Common myeloid progenitor, CD34-positive (primary cell): ENCODE measurements around the gene CPNE4.

ENCODE experiments used
- CTCF ChIA-PET: fragments of 350-600 bp; sonication (Branson Sonifier 250); formaldehyde crosslinking; loops from one replicate; lab custom pipeline; 2021; ENCODE audit warnings: antibody characterized with exemption; lab: Charles Lee
- POLR2A ChIA-PET: fragments of 350-600 bp; sonication (Branson Sonifier 250); formaldehyde crosslinking; loops from one replicate; lab custom pipeline; 2021; ENCODE audit warnings: antibody characterized with exemption; lab: Charles Lee
- DNase-seq, 3 donors: peaks; one replicate each; pipeline versions ENCODE4 v3.0.0 to v3.0.0-alpha.2; 2013
- H3K27ac ChIP-seq, 2 experiments: 1 replicate in 1 of 2; 2 replicates in 1 of 2; pipeline ENCODE4 v1.7.0; 2013; ENCODE audit warnings: inconsistent platforms in 2 of 2, low read length in 2 of 2, mild to moderate bottlenecking in 2 of 2, low read depth in 1 of 2, moderate library complexity in 1 of 2; ENCODE audit not compliant: severe bottlenecking in 2 of 2, insufficient read depth in 1 of 2, poor library complexity in 1 of 2
- H3K27me3 ChIP-seq, 5 experiments: replicated peaks in 2 of 5; 1 replicate in 3 of 5; 2 replicates in 2 of 5; pipeline versions ENCODE4 v1.6.1 to v1.7.0; 2013; ENCODE audit warnings: low read length in 4 of 5, mild to moderate bottlenecking in 2 of 5, moderate library complexity in 2 of 5, inconsistent platforms in 1 of 5; ENCODE audit not compliant: insufficient read depth in 5 of 5, control insufficient read depth in 4 of 5
- H3K36me3 ChIP-seq, 4 experiments: 1 replicate in 2 of 4; 2 replicates in 2 of 4; pipeline versions ENCODE4 v1.6.1 to v1.7.0; 2013; ENCODE audit warnings: low read length in 3 of 4, control low read depth in 1 of 4, mild to moderate bottlenecking in 1 of 4; ENCODE audit not compliant: control insufficient read depth in 4 of 4, insufficient read depth in 4 of 4
- H3K4me1 ChIP-seq, 4 experiments: 1 replicate in 3 of 4; 2 replicates in 1 of 4; pipeline versions ENCODE4 v1.6.1 to v1.7.1; 2013; ENCODE audit warnings: low read length in 3 of 4, mild to moderate bottlenecking in 3 of 4, control low read depth in 1 of 4, inconsistent platforms in 1 of 4, moderate library complexity in 1 of 4; ENCODE audit not compliant: control insufficient read depth in 4 of 4, insufficient read depth in 4 of 4; ENCODE audit errors: control extremely low read depth in 1 of 4
- H3K4me3 ChIP-seq, 7 experiments: 1 replicate in 4 of 7; 2 replicates in 3 of 7; pipeline versions ENCODE4 v1.5.1 to v1.7.0; 2013; ENCODE audit warnings: mild to moderate bottlenecking in 7 of 7, low read length in 6 of 7, moderate library complexity in 6 of 7, inconsistent platforms in 2 of 7, low read depth in 2 of 7, control low read depth in 1 of 7; ENCODE audit not compliant: insufficient read depth in 4 of 7, control insufficient read depth in 1 of 7; ENCODE audit errors: extremely low read depth in 1 of 7
- H3K9me3 ChIP-seq, 5 experiments: 1 replicate in 4 of 5; 2 replicates in 1 of 5; pipeline versions ENCODE4 v1.6.1 to v1.7.1; 2013; ENCODE audit warnings: low read length in 4 of 5, mild to moderate bottlenecking in 2 of 5, inconsistent platforms in 1 of 5, low read depth in 1 of 5, moderate library complexity in 1 of 5; ENCODE audit not compliant: control insufficient read depth in 4 of 5, insufficient read depth in 2 of 5; ENCODE audit errors: control extremely low read depth in 1 of 5
- WGBS: methylation state at CpG from one replicate; pipeline ENCODE4 v1.1.5; 2013; ENCODE audit not compliant: insufficient coverage; 5-methylcytosine and 5-hydroxymethylcytosine counted together

The CPNE4 gene

GRCh38 chr3:131995891-131996290 lies 38.9 kb downstream of the CPNE4 start:
- CTCF ChIA-PET: no interaction called here
- WGBS: no CpG with 5 or more reads among the region's 3 CpGs
- Histone ChIP-seq H3K27ac (no peak overlapping the region), H3K4me1 (no peaks in the 10 kb centered on the region), H3K4me3 (no peak overlapping the region), H3K27me3 (peaks cover 0 to 2% (median 0%) of the 10 kb centered on the region in 5 experiments), H3K36me3 (no peaks in the 10 kb centered on the region), H3K9me3 (peaks cover 0 to 6% (median 2%) of the 10 kb centered on the region in 5 experiments)
- no peak for DNase-seq
- POLR2A ChIA-PET: no interaction called here

GRCh38 chr3:131989318-131989717 lies 45.5 kb downstream of the CPNE4 start:
- DNase-seq: no peak
- CTCF ChIA-PET: no interaction called here
- Histone ChIP-seq H3K27me3 (peaks cover 0 to 2% (median 0%) of the 10 kb centered on the region in 5 experiments), H3K9me3 (peaks cover 0 to 6% (median 3%) of the 10 kb centered on the region in 5 experiments), H3K4me3 (no peak overlapping the region), H3K36me3 (no peaks in the 10 kb centered on the region), H3K27ac (no peak overlapping the region), H3K4me1 (no peaks in the 10 kb centered on the region)
- WGBS: no CpG with 5 or more reads among the region's 3 CpGs
- POLR2A ChIA-PET: no interaction called here

- H3K27me3 ChIP-seq: no peaks in the 10 kb centered on the region
- H3K36me3 ChIP-seq: no peaks in the 10 kb centered on the region
- no peak overlapping the region for H3K27ac ChIP-seq
- ChIA-PET POLR2A (no interaction called here), CTCF (no interaction called here)
- H3K9me3 ChIP-seq: peaks cover 0 to 6% (median 3%) of the 10 kb centered on the region in 5 experiments
- 95% methylated on average over 3 of the region's 3 CpGs for WGBS
- no peak for DNase-seq
- no peak overlapping the region for H3K4me3 ChIP-seq
- no peaks in the 10 kb centered on the region for H3K4me1 ChIP-seq
Measured at GRCh38 chr3:131988209-131988608, 46.6 kb downstream of the CPNE4 start.

- no peaks in the 10 kb centered on the region for H3K27me3 ChIP-seq
- H3K4me1 ChIP-seq: no peaks in the 10 kb centered on the region
- H3K4me3 ChIP-seq: no peak overlapping the region
- H3K27ac ChIP-seq: no peak overlapping the region
- H3K36me3 ChIP-seq: no peaks in the 10 kb centered on the region
- DNase-seq: no peak
- CTCF ChIA-PET: no interaction called here
- H3K9me3 ChIP-seq: peaks cover 0 to 2% (median 0%) of the 10 kb centered on the region in 5 experiments
- 100% methylated on average over 1 of the region's 1 CpG for WGBS
- POLR2A ChIA-PET: no interaction called here
Measured at GRCh38 chr3:131983689-131984088, 51.1 kb downstream of the CPNE4 start.

- Histone ChIP-seq H3K4me1 (no peaks in the 10 kb centered on the region), H3K27me3 (no peaks in the 10 kb centered on the region), H3K27ac (no peak overlapping the region), H3K9me3 (peaks cover 0 to 2% (median 0%) of the 10 kb centered on the region in 5 experiments), H3K4me3 (no peak overlapping the region), H3K36me3 (no peaks in the 10 kb centered on the region)
- no peak for DNase-seq
- ChIA-PET POLR2A (no interaction called here), CTCF (interaction anchor here (0.9 kb wide), 1 partner anchor 16 kb away, joined by 3 read pairs; no protein-coding TSS in a partner anchor)
- WGBS: 100% methylated on average over 5 of the region's 7 CpGs
Measured at GRCh38 chr3:131981323-131981722, 53.5 kb downstream of the CPNE4 start.

DNA sequence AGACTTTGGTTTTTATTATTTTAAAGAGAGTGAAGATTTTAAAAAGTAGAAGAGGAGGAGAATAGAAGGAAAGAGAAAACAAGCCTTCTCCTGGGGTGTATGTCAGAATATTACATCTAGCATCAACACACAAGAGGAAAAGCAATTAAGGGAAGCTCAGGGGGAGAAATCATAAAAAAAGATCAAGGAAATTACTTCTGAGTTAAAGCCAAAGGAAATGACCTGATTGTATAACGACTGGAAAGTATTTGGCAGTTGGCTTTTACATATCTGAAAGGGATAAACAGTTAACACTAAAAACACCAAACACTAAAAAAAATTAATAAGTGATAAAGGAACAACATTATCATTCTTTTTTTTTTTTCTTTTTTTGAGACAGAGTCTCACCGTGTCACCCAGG lies 58.4 kb downstream of the CPNE4 start:
- ChIA-PET CTCF (no interaction called here), POLR2A (no interaction called here)
- H3K36me3 ChIP-seq: no peaks in the 10 kb centered on the region
- no peak for DNase-seq
- H3K9me3 ChIP-seq: no peaks in the 10 kb centered on the region
- WGBS: no CpG with 5 or more reads among the region's 2 CpGs
- H3K4me1 ChIP-seq: no peaks in the 10 kb centered on the region
- no peak overlapping the region for H3K27ac ChIP-seq
- no peak overlapping the region for H3K4me3 ChIP-seq
- H3K27me3 ChIP-seq: no peaks in the 10 kb centered on the region

GRCh38 chr3:131975047-131975446 lies 59.8 kb downstream of the CPNE4 start:
- POLR2A ChIA-PET: no interaction called here
- no peaks in the 10 kb centered on the region for H3K4me1 ChIP-seq
- H3K27ac ChIP-seq: no peak overlapping the region

More at GRCh38 chr3:131975047-131975446, 59.8 kb downstream of the CPNE4 start:
- H3K27me3 ChIP-seq: no peaks in the 10 kb centered on the region
- H3K4me3 ChIP-seq: no peak overlapping the region
- no peaks in the 10 kb centered on the region for H3K9me3 ChIP-seq
- CTCF ChIA-PET: no interaction called here
- no peak for DNase-seq
- WGBS: 82% methylated on average over 6 of the region's 6 CpGs
- no peaks in the 10 kb centered on the region for H3K36me3 ChIP-seq
